GM18868 (cell line): ENCODE results near the gene MEG3.

ENCODE experiments used
- ATAC-seq: cut with Tn5 transposase; IDR thresholded peaks from one replicate; pipeline ENCODE4 v1.9.1; 2021; ENCODE audit warnings: mild to moderate bottlenecking, moderate library complexity; ENCODE audit not compliant: unreplicated experiment

The MEG3 gene

GRCh38 chr14:100893228-100893601, 67.3 kb downstream of the MEG3 start:
- no peak for ATAC-seq

- ATAC-seq: no peak
These were observed 67.8 kb downstream of the MEG3 start for GRCh38 chr14:100893760-100894159.

DNA sequence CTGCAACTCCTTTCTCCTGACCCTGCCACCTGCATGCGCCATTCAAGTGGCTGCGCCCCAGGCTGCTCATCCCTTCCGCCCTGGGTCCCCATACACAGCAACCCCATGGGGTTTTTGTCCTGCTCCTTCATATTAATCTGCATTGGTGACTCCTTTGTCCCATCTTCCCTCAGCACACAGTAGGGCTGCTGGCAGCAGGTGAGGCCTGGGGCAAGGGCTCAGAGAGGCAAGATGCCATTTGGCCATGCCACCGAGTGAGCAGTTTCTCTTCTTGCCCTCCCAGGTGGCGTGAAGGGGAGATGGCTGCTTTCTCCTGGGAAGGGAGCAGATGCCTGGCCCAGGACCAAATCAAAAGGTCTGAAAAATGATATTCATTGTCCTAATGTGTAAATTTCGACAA, 68.5 kb downstream of the MEG3 start:
- no peak for ATAC-seq

- no peak for ATAC-seq
These were observed 69.5 kb downstream of the MEG3 start for GRCh38 chr14:100895411-100895810.

- no peak for ATAC-seq
These were observed 70.6 kb downstream of the MEG3 start for GRCh38 chr14:100896369-100897060.

DNA sequence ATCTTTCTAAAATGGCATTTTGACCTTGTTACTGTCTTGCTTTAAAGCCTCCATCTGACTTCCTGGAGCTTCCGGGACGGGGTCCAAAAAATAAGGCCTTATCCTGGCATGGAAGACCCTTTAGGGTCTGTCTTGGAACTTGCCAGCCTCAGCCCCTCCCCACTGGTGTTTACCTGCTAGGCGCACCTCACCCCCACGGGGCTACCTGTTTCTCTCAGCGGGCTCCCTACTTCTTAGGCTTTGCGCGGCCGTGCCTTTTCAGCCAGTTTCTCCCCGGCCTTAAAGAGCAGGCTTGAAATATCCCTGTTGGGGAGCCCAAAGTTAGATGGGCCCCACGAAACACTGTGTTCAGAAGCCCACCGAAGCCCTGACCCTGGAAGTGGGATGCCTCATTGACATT, 72.5 kb downstream of the MEG3 start:
- no peak for ATAC-seq

DNA sequence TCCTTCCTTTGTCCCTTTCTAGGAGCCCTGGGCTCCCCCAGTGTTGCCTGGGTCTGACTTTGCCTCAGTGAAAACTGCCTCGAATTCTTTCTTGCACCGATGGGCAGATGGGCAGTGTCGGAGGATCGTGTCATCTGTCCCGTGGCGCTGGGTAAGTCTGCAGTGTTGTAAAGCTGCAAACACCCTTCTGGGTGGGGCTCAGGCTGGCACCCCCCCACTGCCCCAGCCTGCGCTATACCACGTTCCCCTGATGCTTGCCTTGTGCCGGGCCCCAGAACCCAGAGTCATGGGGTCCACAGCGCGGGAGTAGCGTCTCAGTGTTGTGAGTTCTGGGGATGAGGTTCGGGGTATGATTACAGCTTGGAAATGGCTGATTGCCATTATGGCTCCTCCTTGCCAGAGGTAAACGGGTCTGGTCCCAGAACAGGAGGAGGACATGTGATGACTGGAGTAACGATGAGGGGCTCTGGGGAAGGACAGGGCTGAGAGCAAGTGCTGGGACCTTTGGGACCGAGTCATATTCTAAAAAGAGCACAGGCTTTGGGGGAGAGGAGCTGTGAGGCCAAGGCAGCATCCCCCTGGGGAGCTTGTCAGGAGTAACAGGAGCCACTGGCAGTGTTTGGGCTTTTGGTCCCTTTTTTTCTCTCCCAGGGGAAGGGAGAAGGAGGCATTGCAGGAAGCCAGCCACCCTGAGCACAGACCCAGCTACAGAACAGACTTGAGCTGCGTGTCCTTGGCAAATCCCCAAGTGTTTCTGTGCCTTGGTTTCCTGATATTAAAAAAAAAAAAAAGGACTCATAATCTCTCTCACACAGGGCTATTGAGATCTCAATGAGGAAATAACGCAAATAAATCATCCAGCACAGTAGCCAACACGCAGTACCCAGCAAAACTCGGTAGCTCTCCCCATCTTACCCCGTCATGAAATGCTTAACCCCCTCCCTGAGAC, 73.3 kb downstream of the MEG3 start:
- ATAC-seq: no peak

DNA sequence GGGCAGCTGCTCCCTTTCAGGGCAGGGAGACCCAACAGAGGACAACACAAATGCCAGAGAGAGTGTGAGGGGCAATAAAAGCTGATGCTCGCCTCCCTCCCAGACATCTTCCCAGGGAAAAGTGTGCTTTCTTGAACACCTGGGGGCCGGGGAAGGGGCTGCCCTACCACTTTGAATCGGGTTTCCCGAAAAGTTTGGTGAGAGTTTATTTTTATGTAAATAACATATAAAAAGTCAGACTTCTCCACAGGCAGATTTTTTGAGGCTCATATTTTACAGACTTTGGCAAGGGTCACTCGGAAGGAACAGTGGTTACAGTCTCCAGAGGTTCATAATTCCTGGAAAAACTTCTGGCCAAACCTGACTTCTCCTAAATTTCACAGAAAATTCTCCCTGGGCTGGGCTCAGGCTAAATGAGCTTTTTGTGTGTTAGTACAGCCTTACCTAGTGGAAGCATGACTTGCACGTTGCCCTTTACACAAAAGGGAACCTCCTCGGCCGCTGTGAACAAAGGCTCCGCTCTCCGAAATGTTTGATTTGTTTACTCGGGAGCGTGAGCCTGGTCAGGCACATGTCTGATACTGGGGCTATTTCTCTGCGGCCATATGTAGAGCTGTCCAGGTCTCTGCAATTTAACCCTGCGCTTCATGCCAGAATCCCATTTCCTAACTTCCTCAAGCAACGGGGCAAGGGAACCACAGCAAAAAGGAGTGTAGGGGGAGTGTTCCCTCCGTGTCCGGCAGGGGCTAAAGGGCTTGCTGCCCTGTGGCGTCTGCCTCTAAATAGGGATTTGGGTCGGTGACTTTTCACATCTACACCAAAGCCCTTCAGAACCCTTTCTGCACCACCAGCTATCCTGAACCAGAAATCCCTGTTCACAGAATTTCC, 74.2 kb downstream of the MEG3 start:
- no peak for ATAC-seq

DNA sequence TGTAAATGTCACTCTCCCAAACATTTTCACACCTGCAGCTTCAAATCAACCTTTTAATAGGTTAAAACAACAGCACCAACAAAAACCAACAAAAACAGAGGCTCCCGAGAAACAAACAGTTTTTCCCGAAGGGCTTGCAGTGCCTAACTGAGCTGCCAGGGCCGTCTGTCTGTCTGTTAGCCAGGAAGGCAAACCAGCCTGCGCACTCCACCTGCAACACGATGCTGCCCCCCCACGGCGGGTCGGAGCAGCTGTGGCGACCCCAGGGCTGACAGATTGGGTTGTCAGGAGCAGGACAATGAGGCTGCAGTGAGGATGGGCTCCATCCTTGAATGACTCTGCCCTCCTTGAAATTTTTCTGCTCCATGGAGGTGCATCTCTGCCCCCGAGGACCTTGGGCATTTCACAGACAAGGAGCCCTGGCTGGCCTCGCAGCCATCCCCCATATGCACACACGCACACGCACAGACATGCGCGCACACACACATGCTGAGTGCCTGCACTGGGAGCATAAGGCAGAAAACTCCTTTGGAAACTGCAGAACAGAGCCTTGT, 75.0 kb downstream of the MEG3 start:
- ATAC-seq: no peak

DNA sequence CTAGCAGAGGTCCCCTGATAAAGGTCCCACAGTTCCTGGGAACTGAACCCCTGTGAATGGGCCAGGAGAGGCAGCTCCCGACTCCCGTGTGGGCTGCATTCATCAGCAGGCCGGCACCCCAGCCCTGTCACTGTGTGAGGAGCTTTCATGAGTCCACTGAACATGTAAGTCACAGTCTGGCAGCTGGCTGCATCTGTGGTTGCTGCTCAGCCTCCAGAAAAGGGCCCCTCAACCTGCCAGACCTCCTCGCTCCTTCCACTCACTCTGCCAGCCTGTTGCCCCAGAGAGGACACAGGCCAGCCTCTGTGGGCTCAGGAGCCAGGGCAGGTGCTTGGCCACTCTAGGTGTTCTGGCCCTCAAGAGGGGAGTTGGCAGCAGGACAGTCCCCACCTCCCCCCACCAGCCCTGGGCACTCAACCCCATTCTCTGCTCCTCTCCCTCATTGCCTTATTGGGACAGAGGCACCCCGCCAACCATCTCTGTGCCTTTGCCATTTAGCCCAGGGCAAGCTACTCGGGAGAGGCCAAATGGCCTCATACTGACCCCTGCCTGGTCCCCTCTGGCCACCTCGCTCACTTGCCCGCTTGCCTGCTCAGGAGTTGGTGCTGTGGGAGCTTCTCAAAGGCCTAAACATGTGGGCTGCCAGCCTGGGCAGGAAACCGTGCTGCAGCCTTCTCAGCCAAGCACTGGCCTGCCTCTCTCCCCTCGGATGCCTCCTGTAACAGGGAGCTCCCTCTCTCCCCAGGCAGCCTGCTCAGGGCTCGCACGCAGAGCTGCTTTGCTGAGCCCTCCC, 75.7 kb downstream of the MEG3 start:
- ATAC-seq: no peak

DNA sequence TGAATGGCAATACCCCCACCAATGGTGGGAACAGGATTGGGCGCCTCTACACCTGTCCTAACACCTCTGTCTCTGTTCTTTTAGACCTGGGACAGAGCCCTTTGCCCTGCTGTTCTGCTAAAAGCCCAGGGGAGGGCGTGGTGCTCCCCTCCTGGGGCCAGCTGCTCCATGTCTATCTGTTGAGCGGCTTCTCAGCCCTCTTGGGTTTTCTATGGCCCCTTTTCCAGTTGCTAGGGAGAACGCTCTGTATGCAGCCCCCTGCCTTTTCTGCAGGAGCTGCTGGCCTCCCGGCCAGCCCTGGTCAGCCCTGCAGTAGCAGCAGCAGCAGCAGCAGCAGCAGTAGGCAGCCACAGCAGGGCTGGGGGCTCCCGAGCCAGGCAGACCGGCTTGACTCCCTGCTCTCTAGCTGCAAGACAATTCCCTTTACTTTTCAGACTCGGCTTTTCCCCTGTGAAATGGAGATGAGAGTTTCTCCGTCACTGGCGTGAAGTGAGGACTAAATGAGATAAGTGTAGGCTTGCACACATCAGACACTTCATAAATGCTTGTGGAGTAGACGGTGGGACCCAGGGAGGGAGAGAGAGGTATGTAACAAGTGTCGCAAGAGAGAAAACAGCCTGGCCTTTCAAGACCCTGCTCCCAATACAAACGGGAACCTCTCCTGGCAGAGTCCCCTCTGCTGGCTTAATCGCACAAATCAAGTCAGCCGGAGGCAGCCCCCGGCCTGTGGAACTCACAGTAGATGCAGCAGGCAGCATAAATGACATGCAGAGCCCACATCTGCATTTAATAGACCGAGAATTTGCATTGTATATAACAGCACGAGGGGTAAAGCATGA, 76.6 kb downstream of the MEG3 start:
- ATAC-seq: no peak

GRCh38 chr14:100903134-100903468, 77.2 kb downstream of the MEG3 start:
- ATAC-seq: no peak

DNA sequence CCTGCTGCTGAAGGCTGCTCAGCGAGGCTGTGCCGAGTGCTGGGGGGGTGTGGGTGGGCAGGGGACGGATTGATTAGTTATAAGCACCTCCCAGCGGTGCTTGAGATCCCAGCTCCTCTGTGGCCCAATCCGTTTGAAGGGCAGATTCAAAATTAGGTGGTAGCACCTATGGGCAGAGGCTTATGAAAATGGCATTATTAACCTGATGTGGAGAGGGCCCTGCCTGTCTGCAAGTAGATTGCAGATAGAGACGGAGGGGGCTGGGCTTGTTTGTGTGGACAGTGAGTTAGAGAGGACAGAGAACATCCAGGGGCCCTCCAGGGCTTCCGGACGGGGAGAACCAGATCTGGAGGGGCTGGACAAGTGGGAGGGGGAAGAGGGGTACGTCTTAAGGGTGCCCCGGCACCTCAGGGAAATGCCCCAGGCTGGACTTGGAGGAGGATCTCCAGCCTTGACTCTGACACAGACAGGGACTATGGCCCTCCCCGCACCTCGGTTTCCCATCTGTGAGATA, 77.8 kb downstream of the MEG3 start, which contains the start of gene RTL1:
Gene RTL1 (minus strand): TSS at position 51 of the 514 bp plus-strand sequence. CDS start 18,934 bp downstream, outside the sequence.
- ATAC-seq: no peak

DNA sequence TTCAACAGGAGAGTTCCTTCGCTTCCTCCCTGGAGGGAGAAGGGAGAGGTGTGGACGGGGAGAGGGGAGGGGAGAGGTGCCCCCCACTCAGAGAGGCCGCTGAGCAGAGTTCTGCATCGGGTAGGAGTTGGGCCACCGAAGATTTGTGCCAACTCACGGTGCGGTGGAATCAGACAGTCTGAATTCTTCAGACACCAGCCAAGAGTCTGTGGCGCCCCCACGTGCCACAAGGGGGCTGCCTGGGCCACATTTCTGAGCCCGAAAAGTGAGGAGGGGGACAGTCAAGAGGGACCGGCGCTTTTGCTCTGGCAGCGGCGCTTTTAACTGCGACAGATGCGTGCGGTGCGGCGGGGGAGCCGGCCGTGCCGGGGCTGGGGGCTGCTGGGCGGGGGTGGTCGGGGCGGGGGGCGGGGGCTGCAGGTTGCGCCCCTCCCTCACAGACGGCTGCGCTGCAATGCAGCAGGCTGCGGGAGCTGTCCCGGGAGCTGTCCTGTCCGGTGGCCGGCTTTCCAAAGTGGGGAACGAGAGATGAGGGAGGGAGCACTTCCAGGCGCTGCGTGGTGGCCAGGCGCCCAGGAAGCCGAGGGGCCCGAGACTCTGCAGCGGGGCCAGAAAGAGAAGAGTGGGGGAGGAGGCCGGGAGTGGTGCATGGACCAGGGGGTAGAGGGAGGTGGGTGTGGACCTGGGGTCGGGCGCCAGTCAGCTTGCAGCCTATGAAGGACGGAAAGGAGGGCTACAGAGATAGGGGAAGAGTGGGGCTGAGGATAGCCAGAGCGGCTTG, 78.6 kb downstream of the MEG3 start:
- ATAC-seq: no peak

GRCh38 chr14:100905166-100905565, 79.2 kb downstream of the MEG3 start:
- ATAC-seq: no peak

DNA sequence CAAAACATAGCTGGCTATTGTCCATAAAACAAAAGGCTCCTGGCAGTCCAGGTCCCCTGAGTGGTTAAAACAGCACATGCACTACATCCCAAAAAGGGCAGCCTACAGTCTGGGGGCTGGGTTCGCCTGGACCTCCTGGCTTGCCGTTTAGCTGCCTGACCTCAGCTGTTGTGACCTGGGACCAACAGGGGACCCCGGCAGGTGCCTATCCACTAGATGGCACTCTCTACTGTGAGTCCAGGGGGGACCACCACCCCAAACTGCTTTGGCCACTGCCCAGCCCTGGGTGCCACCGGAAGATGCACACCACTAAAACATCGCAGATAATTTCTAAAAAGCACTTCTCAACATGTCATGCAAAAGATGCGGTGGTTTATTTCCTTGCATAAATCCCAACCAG, 80.5 kb downstream of the MEG3 start:
- ATAC-seq: no peak

GRCh38 chr14:100907240-100907639, 81.3 kb downstream of the MEG3 start:
- ATAC-seq: no peak

DNA sequence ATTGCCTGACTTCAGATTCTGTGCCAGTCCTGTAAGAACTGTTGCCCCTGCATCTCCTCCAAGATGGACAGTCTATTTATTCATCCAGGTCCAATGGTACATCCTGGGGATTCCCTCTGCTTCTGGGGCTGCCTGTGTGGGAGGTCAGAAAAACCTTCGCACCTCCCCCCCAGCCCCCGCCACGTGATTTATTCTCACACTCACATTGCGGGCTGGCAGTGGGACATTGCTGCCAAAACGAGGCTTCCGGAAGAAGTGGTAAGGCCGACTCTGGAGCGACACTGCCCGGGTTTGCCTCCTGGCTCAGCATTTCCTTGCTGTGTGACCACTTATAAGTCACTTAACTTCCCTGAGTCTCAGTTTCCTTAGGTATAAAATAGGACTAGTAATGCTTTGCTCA, 83.5 kb downstream of the MEG3 start:
- ATAC-seq: no peak
